Adrenal gland (tissue), 5 donors: Measurements from ENCODE around the gene GRID1.

Source experiments
- CTCF ChIP-seq, 6 experiments: fragments of 450-650 bp in 4 of 6; fragments of 200-600 bp in 2 of 6; sonication (generic) in 1 of 6; IDR thresholded peaks; 1 replicate in 5 of 6; 2 replicates in 1 of 6; pipeline versions ENCODE4 v1.5.1 to v1.8.0; 2016 to 2021; ENCODE audit warnings: antibody characterized with exemption in 6 of 6, mild to moderate bottlenecking in 2 of 6, moderate library complexity in 1 of 6
- POLR2A ChIP-seq, 2 donors: fragments of 450-650 bp; IDR thresholded peaks; one replicate each; pipeline ENCODE4 v1.6.1; 2017; ENCODE audit warnings: antibody characterized with exemption in 2 of 2, mild to moderate bottlenecking in 2 of 2, moderate library complexity in 1 of 2
- donor health status: DM: no; HTN: no; CAD: no.

GRCh38 chr10:85657476-85658113, 709.0 kb downstream of the GRID1 start:
- no peak for TF ChIP-seq CTCF (IDR thresholded peaks at IDR 0.05)
- no peak for TF ChIP-seq POLR2A (IDR thresholded peaks at IDR 0.05)
